Measurements from ENCODE around the gene IQCH. TPM values are rescaled to one million over a fixed set of nuclear protein-coding genes. Genes with fewer than 3 reads are reported as not detected.
A peak's percentile ranks its signal among the peaks of the same experiment; 100 is the strongest.

IQCH gene
- total RNA-seq, 4 donors from 2014 or later = 0.27 to 4.6 (median 1.1) TPM; not detected in 1

GRCh38 chr15:67544475-67544874 is 289.9 kb downstream of the IQCH start:
- no peaks in the 10 kb centered on the region for H3K27me3 ChIP-seq
- no peak for ATAC-seq
- WGBS, 2 donors (ENCODE audit: low coverage in 1 of 2) = 78 to 85% methylated on average over 3 of the region's 3 CpGs
- H3K9me3 ChIP-seq = no peaks in the 10 kb centered on the region
- peaks cover 0 to 62% (median 8%) of the 10 kb centered on the region in 3 donors for H3K4me1 ChIP-seq
- H3K27ac ChIP-seq = no peak overlapping the region
- peaks cover 0 to 19% of the 10 kb centered on the region in 2 donors for H3K36me3 ChIP-seq
- H3K4me3 ChIP-seq = no peak overlapping the region
- no peak for TF ChIP-seq EP300 (IDR thresholded peaks at IDR 0.05)
- no peak for TF ChIP-seq POLR2A (IDR thresholded peaks at IDR 0.05)
- TF ChIP-seq, protein P1, sequence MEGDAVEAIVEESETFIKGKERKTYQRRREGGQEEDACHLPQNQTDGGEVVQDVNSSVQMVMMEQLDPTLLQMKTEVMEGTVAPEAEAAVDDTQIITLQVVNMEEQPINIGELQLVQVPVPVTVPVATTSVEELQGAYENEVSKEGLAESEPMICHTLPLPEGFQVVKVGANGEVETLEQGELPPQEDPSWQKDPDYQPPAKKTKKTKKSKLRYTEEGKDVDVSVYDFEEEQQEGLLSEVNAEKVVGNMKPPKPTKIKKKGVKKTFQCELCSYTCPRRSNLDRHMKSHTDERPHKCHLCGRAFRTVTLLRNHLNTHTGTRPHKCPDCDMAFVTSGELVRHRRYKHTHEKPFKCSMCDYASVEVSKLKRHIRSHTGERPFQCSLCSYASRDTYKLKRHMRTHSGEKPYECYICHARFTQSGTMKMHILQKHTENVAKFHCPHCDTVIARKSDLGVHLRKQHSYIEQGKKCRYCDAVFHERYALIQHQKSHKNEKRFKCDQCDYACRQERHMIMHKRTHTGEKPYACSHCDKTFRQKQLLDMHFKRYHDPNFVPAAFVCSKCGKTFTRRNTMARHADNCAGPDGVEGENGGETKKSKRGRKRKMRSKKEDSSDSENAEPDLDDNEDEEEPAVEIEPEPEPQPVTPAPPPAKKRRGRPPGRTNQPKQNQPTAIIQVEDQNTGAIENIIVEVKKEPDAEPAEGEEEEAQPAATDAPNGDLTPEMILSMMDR (IDR thresholded peaks at IDR 0.05) = no peak
- TF ChIP-seq POLR2AphosphoS5 (IDR thresholded peaks at IDR 0.05) = no peak

- Histone ChIP-seq H3K36me3 (peaks cover 0 to 26% of the 10 kb centered on the region in 2 donors), H3K4me3 (no peak overlapping the region), H3K27me3 (no peaks in the 10 kb centered on the region), H3K4me1 (peaks cover 0 to 69% (median 8%) of the 10 kb centered on the region in 3 donors), H3K9me3 (no peaks in the 10 kb centered on the region), H3K27ac (no peak overlapping the region)
- ATAC-seq = no peak
- TF ChIP-seq POLR2AphosphoS5 (IDR thresholded peaks at IDR 0.05) (no peak), EP300 (IDR thresholded peaks at IDR 0.05) (no peak), POLR2A (IDR thresholded peaks at IDR 0.05) (no peak)
- TF ChIP-seq, protein P1 (IDR thresholded peaks at IDR 0.05) = no peak
- WGBS, 2 donors (ENCODE audit: low coverage in 1 of 2) = 67 to 88% methylated on average over 1 to 2 of the region's 3 CpGs
These were observed 291.3 kb downstream of the IQCH start for GRCh38 chr15:67545864-67546263.

GRCh38 chr15:67547064-67547463 is 292.5 kb downstream of the IQCH start:
- no peak overlapping the region for H3K27ac ChIP-seq
- no peak overlapping the region for H3K4me3 ChIP-seq
- H3K27me3 ChIP-seq = no peaks in the 10 kb centered on the region
- H3K9me3 ChIP-seq = no peaks in the 10 kb centered on the region
- H3K4me1 ChIP-seq = peaks cover 0 to 63% (median 8%) of the 10 kb centered on the region in 3 donors
- 92 to 93% methylated on average over 2 of the region's 2 CpGs for WGBS, 2 donors (ENCODE audit: low coverage in 1 of 2)
- no peak for ATAC-seq
- TF ChIP-seq POLR2A (IDR thresholded peaks at IDR 0.05) = no peak
- no peak for TF ChIP-seq POLR2AphosphoS5 (IDR thresholded peaks at IDR 0.05)
- TF ChIP-seq, protein P1 (IDR thresholded peaks at IDR 0.05) = no peak
- TF ChIP-seq EP300 (IDR thresholded peaks at IDR 0.05) = no peak
- peaks cover 0 to 38% of the 10 kb centered on the region in 2 donors for H3K36me3 ChIP-seq

- no peak for ATAC-seq
- Histone ChIP-seq H3K27ac (peak overlapping the region in 2 of 4 donors; percentile 54 to 60), H3K4me1 (peaks cover 0 to 63% (median 8%) of the 10 kb centered on the region in 3 donors), H3K27me3 (no peaks in the 10 kb centered on the region), H3K36me3 (peaks cover 0 to 42% of the 10 kb centered on the region in 2 donors), H3K9me3 (no peaks in the 10 kb centered on the region), H3K4me3 (no peak overlapping the region)
- TF ChIP-seq, protein P1 (IDR thresholded peaks at IDR 0.05) = no peak
- TF ChIP-seq POLR2AphosphoS5 (IDR thresholded peaks at IDR 0.05) (no peak), POLR2A (IDR thresholded peaks at IDR 0.05) (no peak), EP300 (IDR thresholded peaks at IDR 0.05) (no peak)
- WGBS, 2 donors (ENCODE audit: low coverage in 1 of 2) = 44 to 54% methylated on average over 3 of the region's 3 CpGs
These were observed 293.2 kb downstream of the IQCH start for GRCh38 chr15:67547836-67548235.

GRCh38 chr15:67548236-67548852 is 293.8 kb downstream of the IQCH start:
- Histone ChIP-seq H3K4me3 (no peak overlapping the region), H3K9me3 (no peaks in the 10 kb centered on the region), H3K27ac (peak overlapping the region in 2 of 4 donors; percentile 54 to 60), H3K4me1 (peaks cover 0 to 58% (median 8%) of the 10 kb centered on the region in 3 donors), H3K27me3 (no peaks in the 10 kb centered on the region), H3K36me3 (peaks cover 0 to 42% of the 10 kb centered on the region in 2 donors)
- ATAC-seq = no peak
- 19 to 31% methylated on average over 2 of the region's 2 CpGs for WGBS, 2 donors (ENCODE audit: low coverage in 1 of 2)
- TF ChIP-seq EP300 (IDR thresholded peaks at IDR 0.05) = no peak
- TF ChIP-seq, protein P1 (IDR thresholded peaks at IDR 0.05) = no peak
- no peak for TF ChIP-seq POLR2AphosphoS5 (IDR thresholded peaks at IDR 0.05)
